ENCODE measurements around the gene SIAH3. TPM values are rescaled to one million over a fixed set of nuclear protein-coding genes. Genes with fewer than 3 reads are reported as not detected.

The SIAH3 gene
- total and polyA plus RNA-seq, 2 experiments from 2014 or later, result 0.13 to 0.17 TPM

- TF ChIP-seq, protein P1, sequence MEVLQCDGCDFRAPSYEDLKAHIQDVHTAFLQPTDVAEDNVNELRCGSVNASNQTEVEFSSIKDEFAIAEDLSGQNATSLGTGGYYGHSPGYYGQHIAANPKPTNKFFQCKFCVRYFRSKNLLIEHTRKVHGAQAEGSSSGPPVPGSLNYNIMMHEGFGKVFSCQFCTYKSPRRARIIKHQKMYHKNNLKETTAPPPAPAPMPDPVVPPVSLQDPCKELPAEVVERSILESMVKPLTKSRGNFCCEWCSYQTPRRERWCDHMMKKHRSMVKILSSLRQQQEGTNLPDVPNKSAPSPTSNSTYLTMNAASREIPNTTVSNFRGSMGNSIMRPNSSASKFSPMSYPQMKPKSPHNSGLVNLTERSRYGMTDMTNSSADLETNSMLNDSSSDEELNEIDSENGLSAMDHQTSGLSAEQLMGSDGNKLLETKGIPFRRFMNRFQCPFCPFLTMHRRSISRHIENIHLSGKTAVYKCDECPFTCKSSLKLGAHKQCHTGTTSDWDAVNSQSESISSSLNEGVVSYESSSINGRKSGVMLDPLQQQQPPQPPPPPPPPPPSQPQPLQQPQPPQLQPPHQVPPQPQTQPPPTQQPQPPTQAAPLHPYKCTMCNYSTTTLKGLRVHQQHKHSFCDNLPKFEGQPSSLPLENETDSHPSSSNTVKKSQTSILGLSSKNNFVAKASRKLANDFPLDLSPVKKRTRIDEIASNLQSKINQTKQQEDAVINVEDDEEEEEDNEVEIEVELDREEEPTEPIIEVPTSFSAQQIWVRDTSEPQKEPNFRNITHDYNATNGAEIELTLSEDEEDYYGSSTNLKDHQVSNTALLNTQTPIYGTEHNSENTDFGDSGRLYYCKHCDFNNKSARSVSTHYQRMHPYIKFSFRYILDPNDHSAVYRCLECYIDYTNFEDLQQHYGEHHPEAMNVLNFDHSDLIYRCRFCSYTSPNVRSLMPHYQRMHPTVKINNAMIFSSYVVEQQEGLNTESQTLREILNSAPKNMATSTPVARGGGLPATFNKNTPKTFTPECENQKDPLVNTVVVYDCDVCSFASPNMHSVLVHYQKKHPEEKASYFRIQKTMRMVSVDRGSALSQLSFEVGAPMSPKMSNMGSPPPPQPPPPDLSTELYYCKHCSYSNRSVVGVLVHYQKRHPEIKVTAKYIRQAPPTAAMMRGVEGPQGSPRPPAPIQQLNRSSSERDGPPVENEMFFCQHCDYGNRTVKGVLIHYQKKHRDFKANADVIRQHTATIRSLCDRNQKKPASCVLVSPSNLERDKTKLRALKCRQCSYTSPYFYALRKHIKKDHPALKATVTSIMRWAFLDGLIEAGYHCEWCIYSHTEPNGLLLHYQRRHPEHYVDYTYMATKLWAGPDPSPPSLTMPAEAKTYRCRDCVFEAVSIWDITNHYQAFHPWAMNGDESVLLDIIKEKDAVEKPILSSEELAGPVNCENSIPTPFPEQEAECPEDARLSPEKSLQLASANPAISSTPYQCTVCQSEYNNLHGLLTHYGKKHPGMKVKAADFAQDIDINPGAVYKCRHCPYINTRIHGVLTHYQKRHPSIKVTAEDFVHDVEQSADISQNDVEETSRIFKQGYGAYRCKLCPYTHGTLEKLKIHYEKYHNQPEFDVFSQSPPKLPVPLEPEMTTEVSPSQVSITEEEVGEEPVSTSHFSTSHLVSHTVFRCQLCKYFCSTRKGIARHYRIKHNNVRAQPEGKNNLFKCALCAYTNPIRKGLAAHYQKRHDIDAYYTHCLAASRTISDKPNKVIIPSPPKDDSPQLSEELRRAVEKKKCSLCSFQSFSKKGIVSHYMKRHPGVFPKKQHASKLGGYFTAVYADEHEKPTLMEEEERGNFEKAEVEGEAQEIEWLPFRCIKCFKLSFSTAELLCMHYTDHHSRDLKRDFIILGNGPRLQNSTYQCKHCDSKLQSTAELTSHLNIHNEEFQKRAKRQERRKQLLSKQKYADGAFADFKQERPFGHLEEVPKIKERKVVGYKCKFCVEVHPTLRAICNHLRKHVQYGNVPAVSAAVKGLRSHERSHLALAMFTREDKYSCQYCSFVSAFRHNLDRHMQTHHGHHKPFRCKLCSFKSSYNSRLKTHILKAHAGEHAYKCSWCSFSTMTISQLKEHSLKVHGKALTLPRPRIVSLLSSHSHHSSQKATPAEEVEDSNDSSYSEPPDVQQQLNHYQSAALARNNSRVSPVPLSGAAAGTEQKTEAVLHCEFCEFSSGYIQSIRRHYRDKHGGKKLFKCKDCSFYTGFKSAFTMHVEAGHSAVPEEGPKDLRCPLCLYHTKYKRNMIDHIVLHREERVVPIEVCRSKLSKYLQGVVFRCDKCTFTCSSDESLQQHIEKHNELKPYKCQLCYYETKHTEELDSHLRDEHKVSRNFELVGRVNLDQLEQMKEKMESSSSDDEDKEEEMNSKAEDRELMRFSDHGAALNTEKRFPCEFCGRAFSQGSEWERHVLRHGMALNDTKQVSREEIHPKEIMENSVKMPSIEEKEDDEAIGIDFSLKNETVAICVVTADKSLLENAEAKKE (CRISPR knock-in tag; IDR thresholded peaks at IDR 0.05), result no peak
- TF ChIP-seq JUNB (IDR thresholded peaks at IDR 0.05; ENCODE audit: unreplicated experiment) (no peak), CREB1 (CRISPR knock-in tag; IDR thresholded peaks at IDR 0.05; ENCODE audit: low read depth) (no peak), EZH2 (IDR thresholded peaks at IDR 0.05; ENCODE audit: low read depth, unreplicated experiment) (no peak)
Observed at GRCh38 chr13:45798851-45799250, 52.7 kb downstream of the SIAH3 start (continued).

- no peaks in the 10 kb centered on the region for H3K36me3 ChIP-seq (ENCODE audit: insufficient read depth)
- Mint-ChIP-seq H3K9me3 (no peaks in the 10 kb centered on the region), H3K36me3 (ENCODE audit: low read depth) (no peaks in the 10 kb centered on the region), H3K4me3 (no peak overlapping the region), H3K4me1 (no peaks in the 10 kb centered on the region; the same call in 1 of the 3 replicates), H3K27me3 (ENCODE audit: insufficient read depth, low read depth, poor library complexity) (peaks cover 2% of the 10 kb centered on the region), H3K27ac (no peak overlapping the region)
- no peaks in the 10 kb centered on the region for H4K20me1 ChIP-seq (replicated peaks; ENCODE audit: insufficient read depth)
- peak; percentile 32; the same call in 1 of the 3 replicates for ATAC-seq
- H3K27me3 ChIP-seq (ENCODE audit: insufficient read depth), result no peaks in the 10 kb centered on the region
- H3K4me1 ChIP-seq (ENCODE audit: insufficient read depth), result no peaks in the 10 kb centered on the region
- no peak overlapping the region for H3K4me3 ChIP-seq
- H2AFZ ChIP-seq, result peak overlapping the region; percentile 47; the same call in 1 of the 2 replicates
- no peaks in the 10 kb centered on the region for H3F3A ChIP-seq (replicated peaks; ENCODE audit: low read depth)
- DNase-seq (ENCODE audit: low spot score), result no peak
- 0 out of 2 replicates have a peak, but pooled peaks cover 5% of the 10 kb centered on the region for H3K9me2 ChIP-seq (ENCODE audit: insufficient read depth)
- H3K4me2 ChIP-seq, result no peak overlapping the region
- H3K79me2 ChIP-seq (replicated peaks; ENCODE audit: insufficient read depth), result no peaks in the 10 kb centered on the region
- no peak overlapping the region for H3K27ac ChIP-seq (ENCODE audit: low read depth)
- TF ChIP-seq CREB1 (CRISPR knock-in tag; IDR thresholded peaks at IDR 0.05; ENCODE audit: low read depth) (no peak), EZH2 (IDR thresholded peaks at IDR 0.05; ENCODE audit: low read depth, unreplicated experiment) (no peak), STAT1 (IDR thresholded peaks at IDR 0.05; ENCODE audit: unreplicated experiment) (no peak), ZNF114 (CRISPR knock-in tag; IDR thresholded peaks at IDR 0.05) (no peak), ZNF331 (CRISPR knock-in tag; IDR thresholded peaks at IDR 0.05; ENCODE audit: low read depth) (no peak)
- TF ChIP-seq, protein P1 (CRISPR knock-in tag; IDR thresholded peaks at IDR 0.05), result no peak
Observed at GRCh38 chr13:45796426-45797235, 54.9 kb downstream of the SIAH3 start.

All from GM23338 (cell line).